Neutrophil (primary cell): Measurements from ENCODE around the gene SEMA3E.

ENCODE experiments used
- H3K27ac ChIP-seq: fragments of 200-600 bp; sonication (generic); 2 replicates; pipeline ENCODE4 v1.5.1; 2016; ENCODE audit warnings: mild to moderate bottlenecking, moderate library complexity
- H3K27me3 ChIP-seq: fragments of 200-600 bp; sonication (generic); 2 replicates; pipeline ENCODE4 v1.6.0; 2016; ENCODE audit warnings: mild to moderate bottlenecking
- H3K36me3 ChIP-seq: fragments of 200-600 bp; sonication (generic); 2 replicates; pipeline ENCODE4 v1.5.1; 2017
- H3K4me1 ChIP-seq, 2 experiments: fragments of 200-600 bp in 1 of 2; sonication (generic) in 1 of 2; 1 replicate in 1 of 2; 2 replicates in 1 of 2; pipeline versions ENCODE4 v1.5.1 to v1.6.1; 2013 to 2016; ENCODE audit warnings: low read depth in 1 of 2, low read length in 1 of 2, mild to moderate bottlenecking in 1 of 2, moderate library complexity in 1 of 2; ENCODE audit not compliant: control insufficient read depth in 1 of 2, insufficient read depth in 1 of 2
- H3K4me3 ChIP-seq, 2 experiments: fragments of 200-600 bp in 1 of 2; sonication (generic) in 1 of 2; 1 replicate in 1 of 2; 2 replicates in 1 of 2; pipeline ENCODE4 v1.5.1; 2013 to 2016; ENCODE audit warnings: low read depth in 1 of 2, low read length in 1 of 2, mild to moderate bottlenecking in 1 of 2, moderate library complexity in 1 of 2
- H3K9me3 ChIP-seq: fragments of 200-600 bp; sonication (generic); 2 replicates; pipeline ENCODE4 v1.5.1; 2016
- CTCF ChIP-seq: fragments of 200-600 bp; sonication (generic); IDR thresholded peaks from 2 replicates; pipeline ENCODE4 v1.5.1; 2016; ENCODE audit warnings: antibody characterized with exemption

Gene SEMA3E

GRCh38 chr7:83478616-83479015 lies 170.3 kb downstream of the SEMA3E start:
- Histone ChIP-seq H3K9me3 (no peaks in the 10 kb centered on the region), H3K27me3 (no peaks in the 10 kb centered on the region), H3K36me3 (no peaks in the 10 kb centered on the region), H3K27ac (no peak overlapping the region), H3K4me1 (no peaks in the 10 kb centered on the region), H3K4me3 (no peak overlapping the region)
- no peak for TF ChIP-seq CTCF

GRCh38 chr7:83476511-83477050 lies 172.4 kb downstream of the SEMA3E start:
- Histone ChIP-seq H3K36me3 (no peaks in the 10 kb centered on the region), H3K4me3 (no peak overlapping the region), H3K4me1 (no peaks in the 10 kb centered on the region), H3K9me3 (no peaks in the 10 kb centered on the region), H3K27me3 (no peaks in the 10 kb centered on the region), H3K27ac (no peak overlapping the region)
- no peak for TF ChIP-seq CTCF

- no peak for TF ChIP-seq CTCF
- Histone ChIP-seq H3K27ac (no peak overlapping the region), H3K36me3 (no peaks in the 10 kb centered on the region)
Measured at GRCh38 chr7:83475420-83475819, 173.5 kb downstream of the SEMA3E start.

GRCh38 chr7:83472376-83472775 lies 176.6 kb downstream of the SEMA3E start:
- Histone ChIP-seq H3K36me3 (no peaks in the 10 kb centered on the region), H3K27ac (no peak overlapping the region), H3K27me3 (no peaks in the 10 kb centered on the region), H3K4me3 (no peak overlapping the region), H3K9me3 (no peaks in the 10 kb centered on the region), H3K4me1 (no peaks in the 10 kb centered on the region)
- TF ChIP-seq CTCF, result no peak

More at GRCh38 chr7:83475420-83475819, 173.5 kb downstream of the SEMA3E start:
- no peaks in the 10 kb centered on the region for H3K9me3 ChIP-seq
- H3K27me3 ChIP-seq, result no peaks in the 10 kb centered on the region
- no peak overlapping the region for H3K4me3 ChIP-seq
- H3K4me1 ChIP-seq, result no peaks in the 10 kb centered on the region

- Histone ChIP-seq H3K36me3 (no peaks in the 10 kb centered on the region), H3K4me3 (no peak overlapping the region), H3K4me1 (no peaks in the 10 kb centered on the region), H3K27me3 (no peaks in the 10 kb centered on the region), H3K9me3 (no peaks in the 10 kb centered on the region), H3K27ac (no peak overlapping the region)
- no peak for TF ChIP-seq CTCF
Measured at GRCh38 chr7:83469491-83469890, 179.4 kb downstream of the SEMA3E start.

GRCh38 chr7:83469076-83469475 lies 179.9 kb downstream of the SEMA3E start:
- TF ChIP-seq CTCF, result no peak
- Histone ChIP-seq H3K4me1 (no peaks in the 10 kb centered on the region), H3K9me3 (no peaks in the 10 kb centered on the region), H3K27me3 (no peaks in the 10 kb centered on the region), H3K36me3 (no peaks in the 10 kb centered on the region), H3K4me3 (no peak overlapping the region), H3K27ac (no peak overlapping the region)
